ENCODE data around the gene CLDN4. TPM values are rescaled to one million over a fixed set of nuclear protein-coding genes. Genes with fewer than 3 reads are reported as not detected.
"Not testable (repeated sequence)": the region's sequence is repeated elsewhere in the genome, so short reads cannot be mapped to it uniquely, and the experiment has no call there.

CLDN4 gene, protein sequence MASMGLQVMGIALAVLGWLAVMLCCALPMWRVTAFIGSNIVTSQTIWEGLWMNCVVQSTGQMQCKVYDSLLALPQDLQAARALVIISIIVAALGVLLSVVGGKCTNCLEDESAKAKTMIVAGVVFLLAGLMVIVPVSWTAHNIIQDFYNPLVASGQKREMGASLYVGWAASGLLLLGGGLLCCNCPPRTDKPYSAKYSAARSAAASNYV
- 29.5 TPM for total RNA-seq

DNA sequence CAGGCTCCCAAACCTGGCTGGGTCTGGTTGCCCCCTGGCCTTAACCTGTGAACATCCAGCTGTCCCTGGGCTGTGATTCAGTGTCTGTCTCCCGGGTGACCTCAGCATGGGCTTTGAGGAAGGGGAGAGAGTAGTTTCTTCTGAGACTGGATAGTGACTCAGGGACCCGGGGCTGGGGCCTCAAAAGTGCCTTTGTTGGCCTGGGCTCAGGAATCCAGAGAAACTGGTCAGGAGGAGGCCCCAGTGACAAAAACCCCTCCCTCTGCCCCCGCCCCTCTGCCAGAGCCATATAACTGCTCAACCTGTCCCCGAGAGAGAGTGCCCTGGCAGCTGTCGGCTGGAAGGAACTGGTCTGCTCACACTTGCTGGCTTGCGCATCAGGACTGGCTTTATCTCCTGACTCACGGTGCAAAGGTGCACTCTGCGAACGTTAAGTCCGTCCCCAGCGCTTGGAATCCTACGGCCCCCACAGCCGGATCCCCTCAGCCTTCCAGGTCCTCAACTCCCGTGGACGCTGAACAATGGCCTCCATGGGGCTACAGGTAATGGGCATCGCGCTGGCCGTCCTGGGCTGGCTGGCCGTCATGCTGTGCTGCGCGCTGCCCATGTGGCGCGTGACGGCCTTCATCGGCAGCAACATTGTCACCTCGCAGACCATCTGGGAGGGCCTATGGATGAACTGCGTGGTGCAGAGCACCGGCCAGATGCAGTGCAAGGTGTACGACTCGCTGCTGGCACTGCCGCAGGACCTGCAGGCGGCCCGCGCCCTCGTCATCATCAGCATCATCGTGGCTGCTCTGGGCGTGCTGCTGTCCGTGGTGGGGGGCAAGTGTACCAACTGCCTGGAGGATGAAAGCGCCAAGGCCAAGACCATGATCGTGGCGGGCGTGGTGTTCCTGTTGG lies at the start of gene CLDN4:
CLDN4 (plus strand) TSS at position 316 of the 903 bp plus-strand sequence; CDS start at position 522, 206 bp downstream.
- no peak for DNase-seq (ENCODE audit: extremely low spot score in 2 of 2)
- intact Hi-C loops (cut with DNase I): no loop called here
- Histone ChIP-seq H3K9me3 (no peaks in the 10 kb centered on the region), H3K4me3 (peak within 1 kb of the TSS in 1 of 2 donors; percentile 38), H3K27ac (peak within 1 kb of the TSS; percentile 54), H3K4me1 (peaks cover 53% of the 10 kb centered on the region), H3K27me3 (no peaks in the 10 kb centered on the region), H3K36me3 (no peaks in the 10 kb centered on the region)
- peak in 1 of 2 donors; percentile 34 for TF ChIP-seq POLR2AphosphoS5 (IDR thresholded peaks at IDR 0.05; ENCODE audit: insufficient read depth in 1 of 2, low read depth in 1 of 2)
- no peak for TF ChIP-seq POLR2A (IDR thresholded peaks at IDR 0.05)

- Histone ChIP-seq H3K27ac (no peak overlapping the region), H3K27me3 (no peaks in the 10 kb centered on the region), H3K4me1 (no peaks in the 10 kb centered on the region), H3K36me3 (no peaks in the 10 kb centered on the region), H3K9me3 (no peaks in the 10 kb centered on the region), H3K4me3 (no peak overlapping the region)
- DNase-seq (ENCODE audit: extremely low spot score in 2 of 2): no peak
- TF ChIP-seq POLR2A (IDR thresholded peaks at IDR 0.05) (no peak), POLR2AphosphoS5 (IDR thresholded peaks at IDR 0.05; ENCODE audit: insufficient read depth in 1 of 2, low read depth in 1 of 2) (no peak)
- TF ChIP-seq, protein P1, sequence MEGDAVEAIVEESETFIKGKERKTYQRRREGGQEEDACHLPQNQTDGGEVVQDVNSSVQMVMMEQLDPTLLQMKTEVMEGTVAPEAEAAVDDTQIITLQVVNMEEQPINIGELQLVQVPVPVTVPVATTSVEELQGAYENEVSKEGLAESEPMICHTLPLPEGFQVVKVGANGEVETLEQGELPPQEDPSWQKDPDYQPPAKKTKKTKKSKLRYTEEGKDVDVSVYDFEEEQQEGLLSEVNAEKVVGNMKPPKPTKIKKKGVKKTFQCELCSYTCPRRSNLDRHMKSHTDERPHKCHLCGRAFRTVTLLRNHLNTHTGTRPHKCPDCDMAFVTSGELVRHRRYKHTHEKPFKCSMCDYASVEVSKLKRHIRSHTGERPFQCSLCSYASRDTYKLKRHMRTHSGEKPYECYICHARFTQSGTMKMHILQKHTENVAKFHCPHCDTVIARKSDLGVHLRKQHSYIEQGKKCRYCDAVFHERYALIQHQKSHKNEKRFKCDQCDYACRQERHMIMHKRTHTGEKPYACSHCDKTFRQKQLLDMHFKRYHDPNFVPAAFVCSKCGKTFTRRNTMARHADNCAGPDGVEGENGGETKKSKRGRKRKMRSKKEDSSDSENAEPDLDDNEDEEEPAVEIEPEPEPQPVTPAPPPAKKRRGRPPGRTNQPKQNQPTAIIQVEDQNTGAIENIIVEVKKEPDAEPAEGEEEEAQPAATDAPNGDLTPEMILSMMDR (IDR thresholded peaks at IDR 0.05): no peak
- intact Hi-C loops (cut with DNase I): no loop called here
Measured at GRCh38 chr7:73786588-73786987, 44.2 kb upstream of the CLDN4 start.

GRCh38 chr7:73787786-73788048 lies 43.1 kb upstream of the CLDN4 start:
- H3K9me3 ChIP-seq; DNase-seq (ENCODE audit: extremely low spot score in 2 of 2); intact Hi-C loops (cut with DNase I); H3K27ac ChIP-seq; H3K36me3 ChIP-seq; H3K4me1 ChIP-seq; H3K4me3 ChIP-seq; H3K27me3 ChIP-seq: not testable (repeated sequence)

GRCh38 chr7:73789051-73789450 lies 41.7 kb upstream of the CLDN4 start:
- H3K27ac ChIP-seq: no peak overlapping the region
- no peaks in the 10 kb centered on the region for H3K27me3 ChIP-seq
- DNase-seq (ENCODE audit: extremely low spot score in 2 of 2): no peak
- no peaks in the 10 kb centered on the region for H3K36me3 ChIP-seq
- no peaks in the 10 kb centered on the region for H3K9me3 ChIP-seq
- intact Hi-C loops (cut with DNase I): no loop called here
- H3K4me3 ChIP-seq: no peak overlapping the region
- H3K4me1 ChIP-seq: no peaks in the 10 kb centered on the region
- no peak for TF ChIP-seq POLR2A (IDR thresholded peaks at IDR 0.05)
- TF ChIP-seq, protein P1 (IDR thresholded peaks at IDR 0.05): no peak
- no peak for TF ChIP-seq POLR2AphosphoS5 (IDR thresholded peaks at IDR 0.05; ENCODE audit: insufficient read depth in 1 of 2, low read depth in 1 of 2)

DNA sequence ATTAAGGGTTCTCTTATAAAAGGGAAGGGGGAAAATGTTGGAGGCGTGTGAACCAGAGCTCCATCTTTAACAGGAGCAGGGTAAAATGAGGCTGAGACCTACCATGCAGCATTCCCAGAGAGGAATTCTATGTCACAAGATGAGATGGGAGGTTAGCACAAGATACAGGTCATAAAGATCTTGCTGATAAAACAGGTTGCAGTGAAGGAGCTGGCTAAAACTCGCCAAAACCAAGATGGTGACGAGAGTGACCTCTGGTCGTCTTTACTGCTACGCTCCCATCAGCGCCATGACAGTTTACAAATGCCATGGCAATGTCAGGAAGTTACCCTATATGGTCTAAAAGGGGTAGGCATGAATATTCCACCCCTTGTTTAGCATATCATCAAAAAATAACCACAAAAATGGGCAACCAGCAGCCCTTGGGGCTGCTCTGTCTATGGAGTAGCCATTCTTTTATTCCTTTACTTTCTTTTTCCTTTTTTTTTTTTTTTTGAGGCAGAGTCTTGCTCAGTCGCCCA lies 39.6 kb upstream of the CLDN4 start:
- DNase-seq (ENCODE audit: extremely low spot score in 2 of 2); H3K36me3 ChIP-seq; H3K27me3 ChIP-seq; H3K4me3 ChIP-seq; H3K9me3 ChIP-seq; H3K4me1 ChIP-seq; intact Hi-C loops (cut with DNase I); H3K27ac ChIP-seq: not testable (repeated sequence)

- H3K36me3 ChIP-seq; H3K9me3 ChIP-seq; H3K4me1 ChIP-seq; H3K27ac ChIP-seq; DNase-seq (ENCODE audit: extremely low spot score in 2 of 2); H3K4me3 ChIP-seq; intact Hi-C loops (cut with DNase I); H3K27me3 ChIP-seq: not testable (repeated sequence)
Measured at GRCh38 chr7:73795188-73795587, 35.6 kb upstream of the CLDN4 start.

- intact Hi-C loops (cut with DNase I); DNase-seq (ENCODE audit: extremely low spot score in 2 of 2); H3K27me3 ChIP-seq: not testable (repeated sequence)
Measured at GRCh38 chr7:73796656-73797055, 34.1 kb upstream of the CLDN4 start.

DNA sequence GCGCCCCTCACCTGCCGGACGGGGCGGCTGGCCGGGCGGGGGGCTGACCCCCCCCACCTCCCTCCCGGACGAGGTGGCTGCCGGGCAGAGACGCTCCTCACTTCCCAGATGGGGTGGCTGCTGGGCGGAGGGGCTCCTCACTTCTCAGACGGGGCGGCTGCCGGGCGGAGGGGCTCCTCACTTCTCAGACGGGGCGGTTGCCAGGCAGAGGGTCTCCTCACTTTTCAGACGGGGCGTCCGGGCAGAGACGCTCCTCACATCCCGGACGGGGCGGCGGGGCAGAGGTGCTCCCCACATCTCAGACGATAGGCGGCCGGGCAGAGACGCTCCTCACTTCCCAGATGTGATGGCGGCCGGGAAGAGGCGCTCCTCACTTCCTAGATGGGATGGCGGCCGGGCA lies 33.6 kb upstream of the CLDN4 start:
- H3K9me3 ChIP-seq; H3K36me3 ChIP-seq; H3K27me3 ChIP-seq; DNase-seq (ENCODE audit: extremely low spot score in 2 of 2); intact Hi-C loops (cut with DNase I); H3K4me3 ChIP-seq; H3K27ac ChIP-seq; H3K4me1 ChIP-seq: not testable (repeated sequence)

More at GRCh38 chr7:73796656-73797055, 34.1 kb upstream of the CLDN4 start:
- not testable (repeated sequence) for H3K4me1 ChIP-seq, H3K9me3 ChIP-seq, H3K4me3 ChIP-seq, H3K36me3 ChIP-seq, H3K27ac ChIP-seq

Data from vagina (tissue), 2 donors.